GM19025 (cell line): ENCODE measurements around the gene BCL7C.
"Not testable (repeated sequence)": the region's sequence is repeated elsewhere in the genome, so short reads cannot be mapped to it uniquely, and the experiment has no call there.

ENCODE experiments used
- ATAC-seq: cut with Tn5 transposase; IDR thresholded peaks from one replicate; pipeline ENCODE4 v1.9.1; 2021; ENCODE audit warnings: mild to moderate bottlenecking, low read depth, moderate library complexity; ENCODE audit not compliant: unreplicated experiment

The BCL7C gene

GRCh38 chr16:30874244-30874820, 19.5 kb downstream of the BCL7C start:
- ATAC-seq = no peak

GRCh38 chr16:30870904-30871303, 23.0 kb downstream of the BCL7C start:
- ATAC-seq = no peak

- no peak for ATAC-seq
Observed at GRCh38 chr16:30867747-30868146, 26.1 kb downstream of the BCL7C start.

GRCh38 chr16:30866031-30866430, 27.8 kb downstream of the BCL7C start:
- ATAC-seq = no peak

GRCh38 chr16:30863178-30863577, 30.7 kb downstream of the BCL7C start:
- ATAC-seq = not testable (repeated sequence)

GRCh38 chr16:30860729-30861128, 33.1 kb downstream of the BCL7C start:
- not testable (repeated sequence) for ATAC-seq

- no peak for ATAC-seq
Observed at GRCh38 chr16:30858829-30859423, 35.0 kb downstream of the BCL7C start.

- no peak for ATAC-seq
Observed at GRCh38 chr16:30858111-30858495, 35.8 kb downstream of the BCL7C start.

- ATAC-seq = no peak
Observed at GRCh38 chr16:30853758-30854157, 40.1 kb downstream of the BCL7C start.

GRCh38 chr16:30850246-30850645, 43.6 kb downstream of the BCL7C start:
- ATAC-seq = no peak

GRCh38 chr16:30846649-30847402, 47.1 kb downstream of the BCL7C start:
- no peak for ATAC-seq

- no peak for ATAC-seq
Observed at GRCh38 chr16:30844671-30845449, 49.0 kb downstream of the BCL7C start.

- no peak for ATAC-seq
Observed at GRCh38 chr16:30844346-30844670, 49.6 kb downstream of the BCL7C start.

- ATAC-seq = no peak
Observed at GRCh38 chr16:30843501-30843900, 50.4 kb downstream of the BCL7C start.

GRCh38 chr16:30842971-30843370, 50.9 kb downstream of the BCL7C start:
- ATAC-seq = no peak

GRCh38 chr16:30841332-30841731, 52.5 kb downstream of the BCL7C start:
- ATAC-seq = no peak

- no peak for ATAC-seq
Observed at GRCh38 chr16:30840611-30841010, 53.3 kb downstream of the BCL7C start.

- no peak for ATAC-seq
Observed at GRCh38 chr16:30839523-30840227, 54.2 kb downstream of the BCL7C start.

- ATAC-seq = no peak
Observed at GRCh38 chr16:30838876-30839471, 54.9 kb downstream of the BCL7C start.

- no peak for ATAC-seq
Observed at GRCh38 chr16:30837904-30838303, 56.0 kb downstream of the BCL7C start.
